ENCODE data around the gene B4GALNT2.
"Not testable (repeated sequence)": the region's sequence is repeated elsewhere in the genome, so short reads cannot be mapped to it uniquely, and the experiment has no call there.

B4GALNT2 gene

DNA sequence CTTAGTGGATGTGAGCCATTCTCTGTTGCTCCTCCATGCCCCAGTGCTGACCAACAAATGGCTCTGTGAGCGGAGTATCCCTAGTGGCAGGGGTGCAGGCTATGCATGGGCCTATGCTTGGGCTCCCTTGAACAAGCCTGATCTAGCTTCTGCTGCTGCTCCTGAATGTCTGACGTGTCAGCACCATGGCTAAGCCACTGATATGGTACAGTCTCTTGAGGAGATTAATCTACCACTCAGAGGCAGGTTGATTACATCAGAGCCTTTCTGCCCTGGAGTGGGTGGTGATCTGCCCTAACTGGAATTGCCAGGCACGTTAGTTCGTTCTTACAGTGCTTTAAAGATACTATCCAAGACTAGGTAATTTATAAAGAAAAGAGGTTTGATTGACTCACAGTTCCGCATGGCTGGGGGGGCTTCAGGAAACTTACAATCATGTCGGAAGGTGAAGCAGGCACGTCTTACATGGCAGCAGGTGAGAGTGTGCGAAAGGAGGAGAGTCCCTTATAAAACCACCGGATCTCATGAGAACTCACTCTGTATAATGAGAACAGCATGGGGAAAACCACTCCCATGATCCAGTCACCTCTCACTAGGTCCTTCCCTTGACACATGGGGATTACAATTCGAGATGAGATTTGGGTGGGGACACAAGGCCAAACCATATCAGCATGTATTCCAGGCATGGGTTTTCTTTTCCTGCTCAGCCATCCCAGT, 41.5 kb upstream of the B4GALNT2 start:
- TF ChIP-seq, protein P1, sequence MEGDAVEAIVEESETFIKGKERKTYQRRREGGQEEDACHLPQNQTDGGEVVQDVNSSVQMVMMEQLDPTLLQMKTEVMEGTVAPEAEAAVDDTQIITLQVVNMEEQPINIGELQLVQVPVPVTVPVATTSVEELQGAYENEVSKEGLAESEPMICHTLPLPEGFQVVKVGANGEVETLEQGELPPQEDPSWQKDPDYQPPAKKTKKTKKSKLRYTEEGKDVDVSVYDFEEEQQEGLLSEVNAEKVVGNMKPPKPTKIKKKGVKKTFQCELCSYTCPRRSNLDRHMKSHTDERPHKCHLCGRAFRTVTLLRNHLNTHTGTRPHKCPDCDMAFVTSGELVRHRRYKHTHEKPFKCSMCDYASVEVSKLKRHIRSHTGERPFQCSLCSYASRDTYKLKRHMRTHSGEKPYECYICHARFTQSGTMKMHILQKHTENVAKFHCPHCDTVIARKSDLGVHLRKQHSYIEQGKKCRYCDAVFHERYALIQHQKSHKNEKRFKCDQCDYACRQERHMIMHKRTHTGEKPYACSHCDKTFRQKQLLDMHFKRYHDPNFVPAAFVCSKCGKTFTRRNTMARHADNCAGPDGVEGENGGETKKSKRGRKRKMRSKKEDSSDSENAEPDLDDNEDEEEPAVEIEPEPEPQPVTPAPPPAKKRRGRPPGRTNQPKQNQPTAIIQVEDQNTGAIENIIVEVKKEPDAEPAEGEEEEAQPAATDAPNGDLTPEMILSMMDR (IDR thresholded peaks at IDR 0.05; ENCODE audit: low read depth, low read length, missing control alignments) = no peak
- no peak for DNase-seq (ENCODE audit: extremely low read depth, low read depth)
- no peak overlapping the region for H3K4me3 ChIP-seq (replicated peaks; ENCODE audit: low read depth, low read length)

DNA sequence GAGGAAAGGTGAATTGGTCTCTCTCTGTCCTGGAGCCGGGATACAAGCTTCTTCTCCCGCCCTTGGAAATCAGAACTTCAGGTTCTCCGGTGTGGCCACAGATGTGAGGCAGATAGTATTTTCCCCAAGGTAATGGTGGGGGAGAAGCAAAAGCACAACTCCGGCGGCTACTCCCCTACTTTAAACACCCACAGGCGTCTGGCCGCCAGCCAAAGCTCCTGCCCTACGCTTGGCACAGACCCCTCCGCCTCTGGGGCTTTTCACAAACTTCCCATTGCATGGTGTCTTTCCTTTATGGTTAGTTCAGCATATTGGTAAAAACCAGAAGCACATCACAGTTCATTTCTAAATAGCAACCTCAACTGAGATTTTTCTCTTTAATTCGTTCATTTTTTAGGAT, 39.4 kb upstream of the B4GALNT2 start:
- no peak for DNase-seq (ENCODE audit: extremely low read depth, low read depth)
- H3K4me3 ChIP-seq (replicated peaks; ENCODE audit: low read depth, low read length) = no peak overlapping the region
- TF ChIP-seq, protein P1 (IDR thresholded peaks at IDR 0.05; ENCODE audit: low read depth, low read length, missing control alignments) = no peak

DNA sequence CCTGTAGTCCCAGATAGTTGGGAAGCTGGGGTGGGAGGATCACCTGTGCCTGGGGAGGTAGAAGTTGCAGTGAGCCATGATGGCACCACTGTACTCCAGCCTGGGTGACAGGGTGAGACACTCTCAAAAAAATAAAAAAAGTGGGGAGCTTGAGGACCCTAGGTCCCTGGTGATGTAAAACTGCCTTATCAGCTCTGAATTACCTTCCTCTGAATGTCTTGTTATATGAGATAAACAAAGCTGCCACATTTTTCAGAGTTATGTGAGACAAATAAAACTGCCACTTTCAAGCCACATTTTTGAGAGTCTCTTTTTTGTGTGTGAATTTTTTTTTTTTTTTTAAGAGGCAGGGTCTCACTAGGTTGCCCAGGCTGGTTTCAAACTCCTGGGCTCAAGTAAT, 32.0 kb upstream of the B4GALNT2 start:
- TF ChIP-seq, protein P1 (IDR thresholded peaks at IDR 0.05; ENCODE audit: low read depth, low read length, missing control alignments) = no peak
- H3K4me3 ChIP-seq (replicated peaks; ENCODE audit: low read depth, low read length) = no peak overlapping the region

DNA sequence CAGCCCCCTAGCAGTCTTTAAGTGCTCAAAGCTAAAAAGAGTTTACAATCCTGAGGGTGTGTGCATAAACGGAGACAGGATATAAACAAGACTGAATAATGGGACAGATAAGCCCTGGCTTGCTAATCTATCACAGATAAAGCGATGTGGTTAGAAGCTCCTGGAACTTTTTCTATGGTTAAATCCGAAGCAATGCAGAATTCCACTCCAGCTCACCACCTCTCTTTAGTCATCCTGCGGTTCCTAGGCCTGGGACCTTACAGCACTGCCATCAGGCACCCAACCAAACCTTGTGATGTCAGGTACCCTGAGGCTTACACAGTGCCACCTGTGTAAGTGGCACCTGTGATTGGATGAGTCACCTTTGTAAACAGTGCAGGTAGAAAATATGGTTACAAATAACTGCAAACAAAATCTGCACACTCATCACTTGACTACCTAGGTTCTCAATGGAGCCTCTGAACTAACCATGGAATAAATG, 31.5 kb upstream of the B4GALNT2 start:
- H3K4me3 ChIP-seq (replicated peaks; ENCODE audit: low read depth, low read length) = no peak overlapping the region
- TF ChIP-seq, protein P1 (IDR thresholded peaks at IDR 0.05; ENCODE audit: low read depth, low read length, missing control alignments) = no peak
- DNase-seq (ENCODE audit: extremely low read depth, low read depth) = no peak

More for the DNA sequence above, 32.0 kb upstream of the B4GALNT2 start:
- DNase-seq (ENCODE audit: extremely low read depth, low read depth) = no peak

DNA sequence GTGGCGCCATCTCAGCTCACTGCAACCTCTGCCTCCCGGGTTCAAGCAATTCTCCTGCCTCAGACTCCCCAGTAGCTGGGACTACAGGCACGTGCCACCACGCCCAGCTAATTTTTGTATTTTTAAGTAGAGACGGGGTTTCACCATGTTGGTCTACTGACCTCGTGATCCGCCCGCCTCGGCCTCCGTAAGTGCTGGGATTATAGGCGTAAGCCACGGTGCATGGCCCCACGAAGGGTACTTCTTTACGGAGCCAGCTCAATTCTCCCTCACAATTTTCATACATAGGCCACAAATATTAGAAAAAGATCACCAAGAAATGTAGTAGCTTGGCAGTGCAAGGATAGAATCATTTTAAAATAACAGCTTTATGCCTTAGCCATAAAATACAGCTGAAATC, 29.2 kb upstream of the B4GALNT2 start:
- not testable (repeated sequence) for DNase-seq (ENCODE audit: extremely low read depth, low read depth); H3K4me3 ChIP-seq (replicated peaks; ENCODE audit: low read depth, low read length)

DNA sequence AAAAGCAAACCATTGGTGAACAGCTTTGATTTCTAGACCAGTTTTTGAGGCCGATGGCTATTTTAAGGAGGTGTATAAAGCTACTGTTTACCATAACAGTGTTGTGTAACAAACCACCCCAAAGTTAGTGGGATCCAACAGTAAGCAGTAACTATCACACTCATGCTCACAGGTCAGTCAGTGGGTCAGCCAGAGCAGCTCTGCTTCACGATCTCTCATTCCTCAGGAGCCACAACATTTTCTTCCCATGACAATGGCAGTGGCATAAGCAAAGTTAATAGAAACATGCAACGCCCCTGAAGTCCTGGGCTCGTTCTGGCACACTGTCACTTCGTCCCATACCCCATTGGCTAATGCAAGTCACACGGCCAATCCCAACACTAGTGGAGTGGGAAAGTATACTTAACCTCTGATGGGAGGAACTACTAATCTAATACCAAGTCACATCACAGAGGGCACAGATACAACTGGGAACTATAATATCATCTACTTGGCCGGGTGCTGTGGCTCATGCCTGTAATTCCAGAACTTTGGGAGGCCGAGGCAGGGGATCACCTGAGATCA, 28.0 kb upstream of the B4GALNT2 start:
- TF ChIP-seq, protein P1 (IDR thresholded peaks at IDR 0.05; ENCODE audit: low read depth, low read length, missing control alignments) = no peak
- no peak for DNase-seq (ENCODE audit: extremely low read depth, low read depth)
- no peak overlapping the region for H3K4me3 ChIP-seq (replicated peaks; ENCODE audit: low read depth, low read length)

DNA sequence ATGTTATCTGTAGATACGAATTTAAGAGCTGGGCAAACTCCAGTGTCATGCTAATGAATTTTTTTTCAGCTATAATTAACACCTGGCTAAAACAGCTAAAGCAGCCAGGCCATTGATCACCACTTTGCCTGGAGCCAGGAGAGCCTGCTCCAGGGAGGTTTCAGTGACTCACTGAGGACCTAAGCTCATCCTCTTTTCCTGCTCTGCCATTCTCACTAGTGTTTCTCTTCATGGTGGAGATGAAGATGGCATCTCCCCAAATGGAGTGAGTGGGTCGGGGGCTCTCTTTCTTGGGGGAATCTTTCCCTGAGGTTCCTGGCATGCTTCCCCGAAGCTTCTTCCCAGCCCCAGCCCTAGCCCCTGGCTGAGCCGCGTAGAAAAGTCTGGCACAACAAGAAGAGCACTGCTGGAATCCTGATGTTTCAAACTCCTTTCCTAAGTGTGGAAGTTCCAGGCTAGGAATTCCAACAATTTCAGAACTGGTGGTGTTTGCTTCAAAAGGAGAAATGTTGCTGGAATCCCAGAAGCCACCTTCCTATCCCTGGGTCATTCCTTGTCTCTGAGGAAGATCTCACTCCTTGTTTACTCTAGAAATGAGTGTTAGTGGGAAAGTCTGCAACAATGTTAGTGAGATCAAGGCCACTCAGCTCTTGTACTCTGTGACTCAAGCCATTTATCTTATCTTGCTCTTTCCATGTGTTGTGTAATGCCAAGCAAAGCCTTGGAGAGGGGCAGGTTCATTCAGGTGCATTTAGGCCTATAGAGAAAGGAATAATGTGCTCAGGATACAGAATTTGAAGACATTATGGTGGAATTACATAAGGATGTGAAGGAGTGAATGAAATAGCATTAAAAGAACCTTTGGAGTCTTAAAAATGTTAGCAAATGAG, 26.0 kb upstream of the B4GALNT2 start:
- TF ChIP-seq, protein P1 (IDR thresholded peaks at IDR 0.05; ENCODE audit: low read depth, low read length, missing control alignments) = no peak
- DNase-seq (ENCODE audit: extremely low read depth, low read depth) = no peak
- H3K4me3 ChIP-seq (replicated peaks; ENCODE audit: low read depth, low read length) = no peak overlapping the region

All from HFF-Myc (cell line).